Frontal cortex (tissue), 4 donors: ENCODE results near the gene ASAP3. TPM values are rescaled to one million over a fixed set of nuclear protein-coding genes. Genes with fewer than 3 reads are reported as not detected.
"Not testable (repeated sequence)": the region's sequence is repeated elsewhere in the genome, so short reads cannot be mapped to it uniquely, and the experiment has no call there.

Source experiments
- DNase-seq, 2 donors: peaks; one replicate each; pipeline ENCODE4 v3.0.0; 2012; ENCODE audit warnings: low spot score in 2 of 2
- FAIRE-seq: peaks from 2 replicates; lab custom pipeline; 2012; peaks lifted over from hg19 to GRCh38; lab: Jason Lieb, UNC
- total RNA-seq: library from RNA; depleted of rRNA; stranded (reverse); fragments of >200 nt; gene quantifications from one replicate; pipeline ENCODE4 v1.2.3, GENCODE V29; 2014
- donor health status: control.
- donor health status: control.
- donor health status: control.

The ASAP3 gene
- total RNA-seq, 1 donor from 2014 or later, result 7.7 TPM

DNA sequence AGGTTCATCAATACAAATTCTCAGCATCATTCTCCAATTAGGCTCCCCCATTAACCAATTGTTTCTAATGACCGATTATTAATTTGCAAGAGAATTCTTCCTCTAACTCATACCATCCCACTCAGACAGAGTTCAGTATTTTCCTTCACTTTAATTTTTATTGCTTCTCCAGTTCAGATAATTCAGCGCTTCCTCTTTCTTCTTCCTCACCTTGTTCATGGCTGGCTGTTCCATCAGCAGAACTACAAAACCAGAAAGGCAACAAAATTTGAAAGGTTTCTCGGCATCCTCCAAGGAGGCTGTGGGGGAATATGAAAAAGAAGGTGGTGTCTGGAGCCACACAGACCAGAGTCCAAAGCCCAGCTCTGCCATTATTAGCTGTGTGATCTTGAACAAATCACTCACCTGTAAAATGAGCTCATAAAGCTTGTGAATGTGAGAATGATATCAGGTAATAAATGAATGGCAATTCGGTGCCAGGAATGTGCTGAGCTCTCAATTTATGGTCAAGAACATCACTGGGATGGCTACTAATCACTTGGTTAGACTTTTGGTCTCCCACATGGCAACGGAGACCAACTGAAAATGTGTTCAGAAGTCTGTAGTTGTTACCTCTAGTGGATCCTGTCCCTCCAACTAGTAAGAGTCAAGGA is 102.6 kb downstream of the ASAP3 start:
- FAIRE-seq (no peak), DNase-seq (no peak)

DNA sequence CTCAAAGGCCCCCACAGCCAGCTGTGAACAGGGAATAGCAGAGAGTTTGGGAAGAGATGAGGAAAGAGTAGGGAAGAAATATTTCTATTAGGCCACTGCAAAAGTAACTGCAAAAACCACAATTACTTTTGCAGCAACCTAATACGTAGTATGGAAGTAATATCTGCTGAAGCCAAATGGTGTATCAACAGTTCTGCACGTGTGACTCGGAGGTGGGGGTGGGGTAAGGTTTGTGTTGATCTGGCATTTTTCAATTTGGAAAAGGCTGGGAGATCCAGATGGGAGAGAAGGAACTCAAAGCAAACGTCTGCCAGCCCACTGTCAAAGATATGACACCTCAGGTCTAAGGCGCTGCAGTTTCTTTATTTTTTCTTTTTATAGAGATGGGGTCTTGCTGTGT is 103.3 kb downstream of the ASAP3 start:
- no peak for DNase-seq
- no peak for FAIRE-seq

GRCh38 chr1:23380236-23380635 is 103.7 kb downstream of the ASAP3 start:
- not testable (repeated sequence) for FAIRE-seq, DNase-seq

Other genes with a start within 250 kb of the ASAP3 start
- 159 TPM for gene HNRNPR, start 139.9 kb downstream of the ASAP3 start, total RNA-seq
- gene ZNF436, start 114.3 kb downstream of the ASAP3 start, total RNA-seq, result 111 TPM
- 2.0 TPM for gene TCEA3, start 59.4 kb downstream of the ASAP3 start, total RNA-seq
- gene E2F2, start 47.1 kb upstream of the ASAP3 start, total RNA-seq, result 1.2 TPM
- 22.4 TPM for gene ID3, start 75.3 kb upstream of the ASAP3 start, total RNA-seq
- gene RPL11, start 207.6 kb upstream of the ASAP3 start, total RNA-seq, result 1,023 TPM